Activated naive CD4-positive, alpha-beta T cell treated with Interleukin-2 at 50 U/mL for 16 hours (primary cell): Measurements from ENCODE around the gene CCIN.
"Not testable (repeated sequence)": the region's sequence is repeated elsewhere in the genome, so short reads cannot be mapped to it uniquely, and the experiment has no call there.

Experiments used
- DNase-seq: peaks from one replicate; pipeline ENCODE4 v3.0.0-alpha.2; 2020

Gene CCIN

DNA sequence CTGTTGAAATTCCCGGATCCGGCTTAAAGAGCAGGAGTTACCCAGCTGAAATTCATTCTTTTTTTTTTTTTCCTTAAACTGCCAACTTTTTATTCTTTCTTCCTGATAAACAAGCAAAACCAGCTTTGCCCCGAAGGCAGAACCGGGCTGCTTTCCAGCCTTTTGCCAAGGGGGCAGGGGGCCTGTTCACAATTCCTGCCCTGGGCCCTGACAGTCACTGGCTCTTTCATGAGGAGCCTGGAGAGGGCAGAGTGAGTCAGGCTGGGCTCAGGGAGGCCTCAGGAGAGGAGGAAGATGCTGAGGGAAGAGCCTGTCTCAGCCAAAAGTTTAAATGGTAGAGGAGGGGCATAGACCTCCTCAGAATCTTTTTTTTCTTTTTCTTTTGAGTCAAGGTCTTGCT lies 27.9 kb upstream of the CCIN start:
- DNase-seq, result no peak

DNA sequence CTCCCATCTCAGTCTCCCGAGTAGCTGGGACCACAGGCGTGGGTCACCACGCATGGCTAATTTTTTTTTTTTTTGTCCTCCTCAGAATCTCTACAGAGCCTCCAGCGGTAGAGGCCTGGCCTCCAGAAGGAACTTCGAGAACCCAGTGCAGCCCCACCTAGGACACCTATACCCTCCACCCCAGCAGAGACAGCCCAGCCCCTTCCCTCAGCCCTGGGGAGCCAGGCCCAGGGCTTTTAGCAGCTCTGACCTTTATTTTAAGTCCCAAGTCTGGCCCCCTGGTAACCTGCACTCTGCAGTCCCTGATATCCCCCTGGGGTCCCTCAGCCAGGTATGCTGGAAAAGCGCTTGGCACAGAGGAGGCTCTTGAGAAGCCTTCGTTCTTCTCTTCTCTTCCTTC lies 27.4 kb upstream of the CCIN start:
- no peak for DNase-seq

DNA sequence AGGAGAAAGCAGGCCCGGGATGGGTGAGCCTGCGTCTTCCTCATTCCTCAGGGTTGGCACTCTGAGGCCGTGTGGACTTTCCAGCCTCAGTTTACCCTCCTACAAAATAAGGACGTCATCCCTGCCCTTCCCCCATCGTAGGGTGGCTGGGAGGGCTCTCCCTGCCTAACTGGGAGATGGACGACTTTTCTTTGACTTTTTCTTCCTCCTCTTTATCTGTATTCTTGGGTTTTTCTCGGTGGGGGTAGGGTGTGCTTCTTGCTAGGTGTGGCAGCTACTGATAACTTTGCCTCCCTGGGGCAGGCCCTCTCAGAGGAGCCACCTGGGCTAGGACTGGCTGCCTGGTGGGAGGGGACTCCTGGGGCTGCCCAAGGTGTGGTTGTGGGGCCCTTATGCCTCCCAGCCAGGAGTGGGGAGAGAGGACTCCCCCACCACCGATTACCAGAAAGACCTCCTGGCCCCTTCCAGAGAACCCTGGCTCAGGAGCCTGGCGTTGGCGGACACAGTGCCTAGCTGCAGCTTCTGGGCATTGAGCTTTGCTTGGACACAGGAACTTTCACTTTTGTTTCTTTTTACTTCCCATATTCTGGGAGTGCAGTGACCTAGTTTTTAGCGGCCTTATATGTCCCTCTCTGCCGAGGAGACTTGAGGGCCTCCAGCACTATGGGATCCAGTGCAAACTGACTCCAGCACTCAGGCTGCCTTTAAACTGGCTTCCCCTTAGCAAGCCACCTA lies 26.5 kb upstream of the CCIN start:
- no peak for DNase-seq

DNA sequence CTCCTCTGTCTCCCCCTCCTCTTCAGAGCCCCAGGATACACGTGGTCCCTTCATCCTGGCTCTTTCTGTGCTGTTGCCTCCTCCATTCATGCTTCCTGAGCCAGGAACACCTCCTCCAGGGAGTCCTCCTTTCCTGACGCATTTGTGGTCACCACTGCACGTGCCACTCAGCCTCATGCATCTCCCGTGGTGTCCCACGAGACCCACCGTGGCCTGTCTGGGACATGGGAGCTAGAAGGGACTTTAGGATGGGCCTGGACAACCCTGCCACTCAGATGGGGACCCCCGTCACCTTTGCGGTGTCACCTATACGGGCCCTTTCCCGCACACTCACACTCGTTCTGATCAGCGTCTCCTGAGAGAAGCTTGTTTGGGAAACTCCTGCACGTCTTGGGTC lies 25.9 kb upstream of the CCIN start:
- no peak for DNase-seq

DNA sequence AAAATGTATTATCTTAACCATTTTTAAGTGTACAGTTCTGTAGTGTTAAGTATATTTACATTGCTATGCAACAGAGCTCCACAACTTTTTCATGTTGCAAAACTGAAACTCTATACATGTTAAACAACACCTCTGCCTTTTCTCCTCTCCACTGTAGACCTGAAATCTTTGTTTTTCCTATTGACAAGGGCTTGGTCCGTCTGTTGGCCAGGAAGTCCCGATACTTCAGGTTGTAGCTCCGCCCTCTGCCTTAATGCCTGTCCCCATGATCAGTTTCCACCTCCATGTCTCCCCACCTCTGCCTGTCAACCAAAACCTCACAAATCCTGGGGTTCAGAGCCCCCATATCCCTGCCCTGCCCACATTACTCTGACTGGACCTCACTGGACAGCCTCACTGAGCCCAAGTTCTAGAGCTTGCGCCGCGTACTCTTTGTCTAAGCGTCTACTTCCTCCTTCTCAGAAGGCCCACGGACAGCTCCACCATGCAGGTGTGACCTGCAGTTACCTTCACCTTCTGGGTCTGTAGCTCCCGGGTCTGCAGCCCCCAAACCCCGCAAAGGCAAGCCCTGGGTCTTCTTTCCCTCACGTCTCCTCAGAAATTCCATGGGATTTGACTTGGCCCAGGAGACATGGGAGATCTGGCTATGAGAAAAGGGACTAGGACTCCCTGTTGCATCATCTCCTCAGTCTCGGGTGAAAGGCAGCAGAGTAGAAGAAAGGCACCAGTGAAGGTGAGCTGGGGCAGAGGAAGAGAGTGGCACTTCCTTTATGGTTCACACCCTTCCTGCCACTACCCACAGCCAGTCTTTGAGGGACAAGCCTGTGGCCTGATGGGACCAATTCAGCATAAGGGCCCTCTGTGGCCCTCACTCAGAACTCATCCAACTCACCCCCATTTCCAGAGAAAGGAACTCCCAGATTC lies 24.6 kb upstream of the CCIN start:
- DNase-seq, result peak; percentile 24

DNA sequence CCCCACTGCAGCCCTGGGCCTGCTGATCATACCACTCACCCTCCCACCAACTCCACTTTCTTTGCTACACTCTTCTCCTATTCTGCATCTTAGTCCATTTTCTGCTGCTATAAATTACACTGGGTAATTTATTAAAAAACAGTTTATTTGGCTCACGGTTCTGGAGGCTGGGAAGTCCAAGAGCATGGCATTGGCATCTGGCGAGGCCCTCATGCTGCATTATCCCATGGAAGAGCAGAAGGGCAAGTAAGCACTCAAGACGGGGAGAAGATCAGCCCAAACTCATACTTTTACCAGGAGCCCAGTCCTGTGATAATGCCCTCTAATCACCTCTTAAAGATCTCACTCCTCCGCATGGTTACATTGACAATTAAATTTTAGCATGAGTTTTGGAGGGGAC lies 23.2 kb upstream of the CCIN start:
- no peak for DNase-seq

DNA sequence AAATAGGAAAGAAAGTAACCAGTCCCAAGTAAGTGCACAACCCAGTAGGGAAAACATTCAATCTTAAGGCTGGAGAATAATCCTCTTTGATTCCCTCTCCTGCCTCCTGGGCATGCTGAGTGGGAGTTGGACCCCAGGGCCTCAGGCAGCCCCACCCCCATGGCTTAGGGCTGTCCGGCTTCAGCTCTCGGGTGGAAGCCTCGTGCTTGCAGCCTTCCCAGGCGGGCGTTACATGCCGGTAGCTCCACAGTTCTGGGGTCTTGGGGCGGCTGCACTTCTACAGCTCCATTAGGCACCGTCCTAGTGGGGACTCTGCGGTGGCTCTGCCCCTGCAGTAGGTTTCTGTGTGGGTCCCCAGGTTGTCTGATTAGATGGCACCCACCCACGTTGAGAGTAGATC lies 22.5 kb upstream of the CCIN start:
- no peak for DNase-seq

DNA sequence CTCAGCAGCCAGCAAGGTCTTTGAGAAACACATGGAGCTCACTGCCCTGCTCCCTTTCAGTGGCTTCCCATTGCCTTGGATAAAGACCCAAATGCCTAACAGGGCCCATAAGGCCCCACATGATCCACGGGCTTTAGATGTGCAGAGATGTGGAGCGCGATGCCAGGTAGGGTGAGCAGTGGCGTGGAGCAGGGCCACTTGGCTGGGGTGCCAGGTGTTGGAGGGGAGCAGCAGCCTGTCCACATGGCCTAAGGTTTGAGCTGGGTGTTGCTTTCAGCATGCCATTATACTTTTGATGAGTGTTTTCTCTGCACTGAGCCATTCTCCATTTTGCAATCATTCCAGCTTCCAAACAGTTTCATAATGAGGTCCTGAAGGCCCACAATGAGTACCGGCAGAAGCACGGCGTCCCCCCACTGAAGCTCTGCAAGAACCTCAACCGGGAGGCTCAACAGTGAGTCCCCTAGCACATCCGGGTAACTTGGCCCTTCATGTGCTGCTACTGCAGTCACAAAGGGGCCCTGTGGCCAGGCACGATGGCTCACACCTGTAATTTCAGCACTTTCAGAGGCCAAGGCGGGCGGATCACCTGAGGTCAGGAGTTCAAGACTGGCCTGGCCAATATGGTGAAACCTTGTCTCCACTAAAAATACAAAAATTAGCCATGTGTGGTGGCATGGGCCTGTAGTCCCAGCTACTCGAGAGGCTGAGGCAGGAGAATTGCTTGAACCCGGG lies 21.6 kb upstream of the CCIN start:
- no peak for DNase-seq

DNA sequence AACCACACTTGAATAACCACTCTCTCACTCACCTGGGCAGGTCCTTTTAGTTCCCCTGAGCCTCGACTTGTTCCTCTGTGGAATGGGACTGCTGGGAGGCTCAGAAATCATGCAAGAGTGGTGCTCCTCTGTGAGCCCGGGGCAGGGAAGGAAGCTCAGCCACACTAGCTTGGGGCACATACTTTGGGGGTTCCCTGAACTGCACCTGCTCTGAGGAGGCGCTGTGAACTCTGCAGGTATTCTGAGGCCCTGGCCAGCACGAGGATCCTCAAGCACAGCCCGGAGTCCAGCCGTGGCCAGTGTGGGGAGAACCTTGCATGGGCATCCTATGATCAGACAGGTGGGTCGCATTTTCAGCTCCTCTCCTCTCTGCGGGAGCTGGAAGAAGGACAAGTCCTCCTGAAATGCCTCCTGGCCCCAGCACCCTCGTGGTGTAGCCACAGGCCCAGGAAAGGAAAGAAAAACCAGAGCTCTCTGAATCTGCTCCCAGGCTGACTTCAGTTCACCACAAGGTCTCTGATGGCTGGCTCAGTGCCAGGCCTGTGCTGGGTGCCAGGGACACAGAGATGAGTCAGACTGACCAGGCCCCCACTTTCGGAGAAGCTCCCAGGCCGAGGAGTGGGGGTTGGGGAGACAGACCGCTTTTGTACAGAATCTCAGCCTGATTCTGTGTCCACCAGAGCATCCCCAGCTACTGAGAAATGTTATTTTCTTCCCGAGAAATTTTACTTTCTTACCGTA lies 20.7 kb upstream of the CCIN start:
- DNase-seq, result peak; percentile 75

DNA sequence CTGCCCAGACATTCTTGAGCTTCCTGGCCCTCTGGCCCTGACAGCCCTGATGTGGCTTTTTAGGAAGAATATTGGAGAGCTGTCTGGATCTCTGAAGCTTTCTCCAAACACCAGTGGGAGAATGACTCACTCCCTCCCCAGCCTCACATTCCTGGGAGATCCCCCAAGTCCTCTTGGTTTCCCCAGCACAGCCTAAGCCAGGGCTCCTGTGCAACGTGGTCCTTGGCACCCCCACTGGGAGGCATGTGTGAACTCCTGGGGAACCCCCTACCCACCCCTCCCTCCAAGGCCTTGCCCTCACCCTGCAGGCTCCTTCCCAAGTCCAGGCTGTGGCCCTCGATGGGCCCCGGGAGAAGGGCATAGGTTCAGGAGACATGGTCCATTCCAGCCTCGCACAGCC lies 20.0 kb upstream of the CCIN start:
- DNase-seq, result no peak

DNA sequence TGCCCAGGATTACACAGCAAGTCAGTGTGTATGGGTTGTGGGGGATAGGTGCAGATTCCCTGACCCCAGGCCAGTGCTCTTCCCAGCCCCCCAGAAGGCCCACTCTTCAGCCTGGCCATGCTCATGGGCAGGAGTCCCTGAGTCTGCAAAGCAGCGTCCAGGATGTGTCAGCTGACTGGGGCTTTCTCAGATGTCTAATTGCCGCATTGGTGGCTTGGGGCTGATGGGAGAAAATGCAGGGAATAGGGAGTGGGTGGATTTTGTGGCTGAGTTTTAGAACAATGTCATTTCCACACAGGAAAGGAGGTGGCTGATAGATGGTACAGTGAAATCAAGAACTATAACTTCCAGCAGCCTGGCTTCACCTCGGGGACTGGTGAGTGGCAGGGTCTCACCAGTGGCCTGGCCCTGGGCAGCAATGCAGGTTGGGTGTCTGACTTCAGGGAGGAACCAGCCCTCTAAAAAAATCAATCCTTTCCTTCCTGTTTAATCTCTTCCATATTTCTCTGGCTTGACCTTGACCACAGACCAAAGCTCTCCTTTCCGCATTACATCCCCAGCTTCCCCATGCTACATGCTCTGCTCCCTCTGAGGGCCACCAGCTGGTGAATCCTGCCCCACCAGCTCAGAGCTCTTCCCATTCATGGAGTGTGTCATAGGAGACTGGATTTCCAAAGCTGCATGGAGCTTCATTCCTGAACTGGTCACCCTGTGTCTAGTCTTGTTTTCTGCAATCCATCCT lies 18.4 kb upstream of the CCIN start:
- DNase-seq, result no peak

DNA sequence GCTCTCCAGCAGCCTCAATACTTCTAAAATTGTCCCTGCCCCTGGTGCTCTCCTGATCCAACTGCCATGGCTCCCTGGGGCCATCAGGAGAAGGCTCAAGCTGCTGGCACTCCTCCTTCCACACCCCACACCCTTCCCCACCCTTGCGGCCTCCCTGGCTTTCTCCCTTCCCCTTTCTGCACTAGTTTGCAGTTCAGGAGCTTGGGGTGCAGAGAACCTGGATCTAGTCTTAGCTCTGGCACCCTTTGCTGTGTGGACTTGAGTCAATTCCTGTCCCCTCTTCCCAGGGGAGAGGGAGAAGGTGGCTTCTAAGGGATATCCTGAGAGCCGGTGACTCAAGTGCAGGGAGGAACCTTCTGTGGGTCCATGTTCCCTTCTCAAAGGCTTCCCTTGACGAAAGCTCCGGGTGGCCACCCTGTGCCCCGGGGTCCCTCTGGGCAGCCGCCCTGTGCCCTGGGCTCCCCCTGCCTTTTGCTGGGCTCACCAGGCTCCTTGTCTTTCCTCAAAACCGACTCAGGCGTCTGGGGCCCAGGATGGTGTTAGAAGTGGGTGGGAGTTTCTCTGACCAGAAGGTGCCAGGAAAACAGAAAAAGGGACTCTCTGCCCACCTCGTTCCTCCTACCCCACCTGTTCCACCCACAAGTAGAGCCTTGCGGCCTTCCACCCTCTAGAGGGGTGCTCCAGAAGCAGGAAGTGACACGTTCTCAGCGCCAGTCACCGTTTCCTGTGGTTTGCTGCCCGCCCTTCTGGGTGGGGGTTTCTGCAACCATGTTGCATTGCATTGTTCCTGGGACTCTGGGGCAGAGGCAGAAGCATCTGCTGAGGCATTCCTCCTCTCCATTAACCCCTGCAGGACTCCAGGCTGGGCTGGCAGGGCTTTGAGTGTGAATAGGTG lies 17.6 kb upstream of the CCIN start:
- DNase-seq, result peak; percentile 90

DNA sequence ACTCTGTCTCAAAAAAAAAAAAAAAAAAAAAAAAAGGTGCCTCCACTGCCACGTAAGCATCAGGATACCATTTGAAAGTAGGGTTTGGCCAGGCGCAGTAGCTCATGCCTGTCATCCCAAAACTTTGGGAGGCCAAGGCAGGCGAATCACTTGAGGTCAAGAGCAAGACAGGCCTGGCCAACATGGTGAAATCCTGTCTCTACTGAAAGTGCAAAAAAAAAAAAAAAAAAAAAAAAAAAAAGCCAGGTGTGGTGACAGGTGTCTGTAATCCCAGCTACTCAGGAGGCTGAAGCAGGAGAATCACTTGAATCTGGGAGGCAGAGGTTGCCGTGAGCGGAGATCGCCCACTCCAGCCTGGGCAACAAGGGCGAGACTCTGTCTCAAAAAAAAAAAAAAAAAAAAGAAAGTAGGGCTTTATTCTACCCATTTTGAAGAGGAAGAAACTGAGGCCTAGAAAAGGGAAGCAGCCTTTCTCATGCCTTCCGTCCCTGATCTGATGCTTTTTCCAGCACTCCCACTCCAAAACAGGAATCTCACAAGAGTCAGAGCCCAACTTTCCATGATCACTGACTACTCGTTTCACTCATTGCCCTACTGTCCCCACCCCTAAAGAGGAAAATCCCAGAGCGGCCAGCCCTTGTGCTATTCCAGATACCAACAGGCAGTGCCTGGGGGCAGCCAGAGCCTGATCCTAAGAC lies 16.3 kb upstream of the CCIN start:
- DNase-seq, result no peak

DNA sequence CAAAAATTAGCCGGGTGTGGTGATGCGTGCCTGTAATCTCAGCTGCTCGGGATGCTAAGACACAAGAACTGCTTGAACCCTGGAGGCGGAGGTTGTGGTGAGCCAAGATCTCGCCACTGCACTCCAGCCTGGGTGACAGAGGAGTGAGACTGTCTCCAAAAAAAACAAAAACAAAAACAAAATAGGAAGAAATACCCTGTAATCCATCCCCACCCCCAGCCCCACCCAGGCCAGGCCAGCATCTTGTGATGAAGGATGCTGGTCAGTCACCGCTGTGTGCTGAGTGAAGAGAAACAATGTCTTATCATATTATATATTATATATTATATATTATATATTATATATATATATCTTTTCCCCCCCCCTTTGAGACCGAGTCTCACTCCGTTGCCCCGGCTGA lies 15.4 kb upstream of the CCIN start:
- no peak for DNase-seq

DNA sequence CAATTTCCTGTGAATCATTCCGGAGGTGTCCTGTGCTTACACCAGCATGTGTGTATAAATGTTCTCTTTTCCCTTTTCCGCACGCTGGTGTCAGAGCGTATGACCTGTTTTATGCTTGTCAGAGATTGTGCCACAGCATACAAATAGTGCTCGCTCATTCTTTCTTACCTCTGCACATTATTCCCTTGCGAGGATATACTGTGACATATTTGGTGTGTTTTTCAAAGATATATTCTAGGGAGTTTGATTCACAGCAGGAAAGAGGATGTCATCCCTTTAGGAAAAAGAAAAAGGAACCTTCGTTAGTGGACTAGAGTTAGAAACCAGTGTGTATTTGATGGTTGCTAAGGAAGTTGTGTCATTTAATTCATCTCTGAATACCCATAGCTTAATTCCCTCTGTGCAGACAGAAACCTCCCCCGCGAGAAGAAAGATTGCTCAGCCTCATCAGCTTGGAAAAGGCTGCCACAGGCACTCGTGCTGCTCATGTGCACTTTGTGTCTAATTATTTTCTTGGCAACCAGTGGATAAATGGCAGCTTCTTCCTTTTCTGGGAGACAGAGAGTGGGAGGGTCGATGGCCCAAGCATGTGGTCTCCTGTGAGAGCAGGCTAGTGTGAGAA lies 14.7 kb upstream of the CCIN start:
- no peak for DNase-seq

DNA sequence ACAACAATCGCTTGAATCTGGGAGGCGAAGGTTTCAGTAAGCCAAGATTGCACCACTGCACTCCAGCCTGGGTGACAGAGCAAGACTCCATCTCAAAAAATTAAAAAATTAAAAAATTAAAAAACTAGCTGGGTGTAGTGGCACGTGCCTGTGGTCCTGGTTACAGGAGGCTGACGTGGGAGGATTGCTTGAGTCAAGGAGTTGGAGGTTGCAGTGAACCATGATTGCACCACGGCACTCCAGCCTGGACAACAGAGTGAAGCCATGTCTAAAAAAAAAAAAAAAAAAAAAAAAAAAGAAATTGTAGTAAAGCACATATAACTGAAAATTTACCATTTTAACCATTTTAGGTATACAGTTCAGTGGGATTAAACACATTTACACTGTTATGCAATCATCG lies 13.1 kb upstream of the CCIN start:
- DNase-seq, result no peak

DNA sequence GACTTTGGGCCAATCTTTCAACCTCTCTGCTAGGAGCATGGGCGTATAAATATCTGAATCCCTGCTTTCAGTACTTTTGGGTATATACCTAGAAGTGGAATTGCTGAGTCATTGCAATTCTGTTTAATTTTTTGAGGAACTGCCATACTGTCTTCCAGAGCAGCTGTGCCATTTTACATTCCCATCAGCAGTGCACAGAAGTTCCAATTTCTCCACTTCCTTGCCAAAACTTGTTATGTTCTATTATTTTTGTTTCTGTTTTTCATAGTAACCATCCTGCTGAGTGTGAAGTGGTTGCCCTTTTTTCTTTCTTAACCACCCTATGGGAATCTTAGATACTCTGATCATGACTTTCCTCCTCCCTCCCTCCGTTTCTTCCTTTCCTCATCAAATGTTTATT lies 11.1 kb upstream of the CCIN start:
- no peak for DNase-seq

DNA sequence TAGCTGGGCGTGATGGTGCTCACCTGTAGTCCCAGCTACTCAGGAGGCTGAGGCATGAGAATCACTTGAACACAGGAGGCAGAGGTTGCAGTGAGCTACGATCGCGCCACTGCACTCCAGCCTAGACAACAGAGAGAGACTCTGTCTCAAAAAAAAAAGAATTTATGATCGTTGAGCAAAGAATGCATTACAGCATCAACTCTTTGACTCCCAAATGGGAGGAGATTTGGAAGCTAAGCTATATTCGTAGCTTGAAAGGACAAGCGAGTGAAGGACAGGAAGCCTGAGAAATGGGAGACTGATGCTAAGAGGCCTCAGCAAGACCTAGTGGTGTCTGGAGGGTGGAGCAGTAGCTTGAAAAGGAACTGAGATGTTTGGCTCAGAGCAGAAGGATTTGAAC lies 10.3 kb upstream of the CCIN start:
- DNase-seq, result no peak

DNA sequence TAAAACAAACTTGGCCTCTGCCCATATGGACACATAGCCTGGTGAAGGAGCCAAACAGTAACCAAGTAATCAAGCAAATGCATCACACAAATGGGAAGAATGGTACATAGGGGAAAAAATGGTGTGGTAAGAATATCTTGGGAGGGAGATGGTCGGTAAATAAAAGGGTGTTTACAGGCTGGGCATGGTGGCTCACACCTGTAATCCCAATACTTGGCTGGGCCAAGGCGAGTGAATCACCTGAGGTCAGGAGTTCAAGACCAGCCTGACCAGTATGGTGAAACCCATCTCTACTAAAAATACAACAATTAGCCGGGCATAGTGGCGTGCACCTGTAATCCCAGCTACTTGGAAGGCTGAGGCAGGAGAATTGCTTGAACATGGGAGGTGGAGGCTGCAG lies 9.7 kb upstream of the CCIN start:
- not testable (repeated sequence) for DNase-seq

DNA sequence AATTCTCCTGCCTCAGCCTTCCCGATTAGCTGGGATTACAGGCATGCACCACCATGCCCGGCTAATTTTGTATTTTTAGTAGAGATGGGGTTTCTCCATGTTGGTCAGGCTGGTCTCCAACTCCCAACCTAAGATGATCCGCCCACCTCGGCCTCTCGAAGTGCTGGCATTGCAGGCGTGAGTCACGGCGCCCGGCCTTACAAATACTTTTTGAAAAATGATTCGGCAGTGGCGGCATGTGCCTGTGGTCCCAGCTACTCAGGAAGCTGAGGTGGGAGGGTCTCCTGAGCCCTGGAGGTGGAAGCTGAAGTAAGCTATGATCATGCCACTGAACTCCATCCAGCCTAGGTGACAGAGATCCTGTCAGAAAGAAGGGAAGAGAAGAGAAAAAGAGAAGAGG lies 9.1 kb upstream of the CCIN start:
- not testable (repeated sequence) for DNase-seq
